Measurements from ENCODE around the gene KIF6. TPM values are rescaled to one million over a fixed set of nuclear protein-coding genes. Genes with fewer than 3 reads are reported as not detected.

KIF6 gene
- polyA plus RNA-seq, 2 of the 4 experiments (the other 2 are of a cell fraction) = 0.05 to 0.39 TPM

DNA sequence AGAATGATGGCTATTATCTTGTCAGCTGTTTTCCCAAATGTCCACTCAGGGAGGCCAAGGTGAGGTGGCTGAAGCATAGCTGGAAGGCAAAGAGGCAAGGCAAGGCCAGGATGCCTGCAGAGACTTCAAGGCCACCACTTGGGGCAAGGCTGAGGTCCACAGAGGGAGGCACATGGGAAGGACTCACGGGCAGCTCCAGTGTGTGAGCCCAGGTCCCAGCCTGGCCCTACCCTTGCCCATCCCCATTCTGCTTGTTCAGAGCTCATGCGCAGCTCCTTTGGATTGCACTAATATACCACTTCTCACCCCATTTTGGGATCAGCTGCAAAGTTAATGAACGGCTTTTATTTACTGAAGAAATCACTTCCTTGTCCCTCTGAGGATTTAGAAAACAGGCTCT is 291.6 kb downstream of the KIF6 start:
- no peak for FAIRE-seq
- WGBS (ENCODE audit: missing lambda C conversion rate) = 44% methylated on average over 3 of the region's 3 CpGs
- Histone ChIP-seq H3K9me3 (no peaks in the 10 kb centered on the region), H3K4me3 (no peak overlapping the region), H3K27ac (no peak overlapping the region), H3K4me2 (no peak overlapping the region), H3K4me1 (no peaks in the 10 kb centered on the region)
- ChIA-PET CTCF (interaction anchor here (1.4 kb wide), 1 partner anchor 18 kb away, joined by 4 read pairs; no protein-coding TSS in a partner anchor), POLR2A (no interaction called here)
- DNase-seq (ENCODE audit: low read depth in 1 of 2, low spot score in 1 of 2) = no peak
- TF ChIP-seq ZSCAN20 (CRISPR knock-in tag; IDR thresholded peaks at IDR 0.05) (no peak), RNF2 (IDR thresholded peaks at IDR 0.05; ENCODE audit: borderline replicate concordance, low read depth) (no peak), EP300 (IDR thresholded peaks at IDR 0.05) (no peak), RFX5 (IDR thresholded peaks at IDR 0.05) (no peak), SMC3 (IDR thresholded peaks at IDR 0.05) (no peak), NFE2L2 (conservative IDR thresholded peaks at IDR 0.05; ENCODE audit: low read length) (no peak), CEBPB (IDR thresholded peaks at IDR 0.05) (no peak), SREBF2 (IDR thresholded peaks at IDR 0.05) (no peak), NR3C1 (IDR thresholded peaks at IDR 0.05) (no peak), TFCP2L1 (CRISPR knock-in tag; IDR thresholded peaks at IDR 0.05) (no peak), CHD2 (IDR thresholded peaks at IDR 0.05; ENCODE audit: low read length, partially characterized antibody) (no peak), ESRRA (IDR thresholded peaks at IDR 0.05; ENCODE audit: borderline replicate concordance, low read length) (no peak)
- TF ChIP-seq, protein P1, sequence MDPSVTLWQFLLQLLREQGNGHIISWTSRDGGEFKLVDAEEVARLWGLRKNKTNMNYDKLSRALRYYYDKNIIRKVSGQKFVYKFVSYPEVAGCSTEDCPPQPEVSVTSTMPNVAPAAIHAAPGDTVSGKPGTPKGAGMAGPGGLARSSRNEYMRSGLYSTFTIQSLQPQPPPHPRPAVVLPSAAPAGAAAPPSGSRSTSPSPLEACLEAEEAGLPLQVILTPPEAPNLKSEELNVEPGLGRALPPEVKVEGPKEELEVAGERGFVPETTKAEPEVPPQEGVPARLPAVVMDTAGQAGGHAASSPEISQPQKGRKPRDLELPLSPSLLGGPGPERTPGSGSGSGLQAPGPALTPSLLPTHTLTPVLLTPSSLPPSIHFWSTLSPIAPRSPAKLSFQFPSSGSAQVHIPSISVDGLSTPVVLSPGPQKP (IDR thresholded peaks at IDR 0.05; ENCODE audit: low read depth, low read length) = no peak
- ATAC-seq = no peak

DNA sequence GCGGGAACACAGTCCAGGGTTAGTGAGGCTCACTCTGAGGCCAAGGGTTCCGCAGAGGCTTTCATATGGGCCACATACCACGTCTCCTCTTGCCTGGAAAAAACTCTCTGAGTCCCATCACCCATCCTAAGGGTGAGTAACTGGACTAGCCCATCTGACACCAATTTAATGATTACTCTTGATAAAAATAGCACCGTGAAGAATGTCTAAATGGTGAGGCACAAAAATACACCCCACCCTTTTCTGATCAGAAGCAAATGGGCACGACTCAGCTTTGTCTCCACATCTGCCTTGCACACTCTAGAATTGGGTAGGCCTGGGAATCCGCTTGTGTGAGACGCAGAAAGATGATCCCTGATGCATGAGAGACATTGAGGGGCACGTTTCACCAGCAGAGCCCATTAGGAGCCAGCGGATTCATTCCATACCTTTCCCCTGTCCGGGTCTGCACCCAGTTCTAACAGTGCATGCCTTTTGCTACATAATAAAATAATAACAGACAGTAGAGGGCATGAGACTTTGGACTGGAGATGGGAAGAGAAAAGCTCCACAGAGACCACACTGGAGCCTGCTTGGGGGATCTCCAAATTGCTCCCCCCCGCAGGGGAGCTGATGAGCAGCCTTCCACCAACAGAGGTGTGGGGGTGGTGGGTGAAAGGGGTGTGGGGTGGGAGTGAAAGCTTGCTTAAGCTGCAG is 292.7 kb downstream of the KIF6 start:
- WGBS (ENCODE audit: missing lambda C conversion rate) = 39% methylated on average over 10 of the region's 11 CpGs
- no peak for FAIRE-seq
- CTCF ChIA-PET = no interaction called here

DNA sequence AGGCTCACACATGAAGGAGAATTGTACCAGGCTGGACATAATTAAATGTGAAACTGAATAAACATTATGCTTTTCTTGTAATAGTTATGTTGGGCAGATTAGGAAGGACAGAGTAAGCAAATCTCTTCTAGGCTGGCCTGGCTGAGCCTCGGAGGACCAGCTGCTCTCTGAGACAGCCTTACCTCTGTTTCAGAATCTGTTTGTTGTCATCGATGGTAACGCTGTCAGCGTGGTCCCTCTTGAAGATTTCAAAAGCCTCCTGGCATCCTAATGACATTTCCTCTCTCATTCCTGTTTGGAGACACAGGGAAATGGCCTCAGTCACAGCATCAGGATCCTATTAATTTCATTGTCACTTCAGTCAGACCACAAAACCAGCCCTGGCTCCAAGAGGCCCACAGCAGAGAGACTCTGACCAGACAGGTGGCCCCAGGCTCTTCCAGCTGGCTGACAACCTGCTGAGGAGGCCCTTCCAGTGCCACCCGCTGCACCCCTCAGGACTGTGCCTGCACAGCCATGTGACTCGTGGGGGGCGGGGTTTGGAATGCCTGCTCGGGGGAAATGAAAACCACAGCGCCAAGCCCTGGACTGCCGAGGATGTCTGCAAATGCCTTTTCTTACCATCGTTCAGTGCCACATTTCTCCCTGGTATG is 294.2 kb downstream of the KIF6 start:
- no peaks in the 10 kb centered on the region for H3K4me1 ChIP-seq
- no peak for FAIRE-seq
- no peak for ATAC-seq
- no peak overlapping the region for H3K4me2 ChIP-seq
- H3K27ac ChIP-seq = no peak overlapping the region
- DNase-seq (ENCODE audit: low read depth in 1 of 2, low spot score in 1 of 2) = no peak
- 66% methylated on average over 9 of the region's 11 CpGs for WGBS (ENCODE audit: missing lambda C conversion rate)
- POLR2A ChIA-PET = no interaction called here
- no peak overlapping the region for H3K4me3 ChIP-seq
- CTCF ChIA-PET = no interaction called here
- no peaks in the 10 kb centered on the region for H3K9me3 ChIP-seq
- TF ChIP-seq, protein P2, sequence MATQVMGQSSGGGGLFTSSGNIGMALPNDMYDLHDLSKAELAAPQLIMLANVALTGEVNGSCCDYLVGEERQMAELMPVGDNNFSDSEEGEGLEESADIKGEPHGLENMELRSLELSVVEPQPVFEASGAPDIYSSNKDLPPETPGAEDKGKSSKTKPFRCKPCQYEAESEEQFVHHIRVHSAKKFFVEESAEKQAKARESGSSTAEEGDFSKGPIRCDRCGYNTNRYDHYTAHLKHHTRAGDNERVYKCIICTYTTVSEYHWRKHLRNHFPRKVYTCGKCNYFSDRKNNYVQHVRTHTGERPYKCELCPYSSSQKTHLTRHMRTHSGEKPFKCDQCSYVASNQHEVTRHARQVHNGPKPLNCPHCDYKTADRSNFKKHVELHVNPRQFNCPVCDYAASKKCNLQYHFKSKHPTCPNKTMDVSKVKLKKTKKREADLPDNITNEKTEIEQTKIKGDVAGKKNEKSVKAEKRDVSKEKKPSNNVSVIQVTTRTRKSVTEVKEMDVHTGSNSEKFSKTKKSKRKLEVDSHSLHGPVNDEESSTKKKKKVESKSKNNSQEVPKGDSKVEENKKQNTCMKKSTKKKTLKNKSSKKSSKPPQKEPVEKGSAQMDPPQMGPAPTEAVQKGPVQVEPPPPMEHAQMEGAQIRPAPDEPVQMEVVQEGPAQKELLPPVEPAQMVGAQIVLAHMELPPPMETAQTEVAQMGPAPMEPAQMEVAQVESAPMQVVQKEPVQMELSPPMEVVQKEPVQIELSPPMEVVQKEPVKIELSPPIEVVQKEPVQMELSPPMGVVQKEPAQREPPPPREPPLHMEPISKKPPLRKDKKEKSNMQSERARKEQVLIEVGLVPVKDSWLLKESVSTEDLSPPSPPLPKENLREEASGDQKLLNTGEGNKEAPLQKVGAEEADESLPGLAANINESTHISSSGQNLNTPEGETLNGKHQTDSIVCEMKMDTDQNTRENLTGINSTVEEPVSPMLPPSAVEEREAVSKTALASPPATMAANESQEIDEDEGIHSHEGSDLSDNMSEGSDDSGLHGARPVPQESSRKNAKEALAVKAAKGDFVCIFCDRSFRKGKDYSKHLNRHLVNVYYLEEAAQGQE (IDR thresholded peaks at IDR 0.05) = no peak
- no peak for TF ChIP-seq RFX5 (IDR thresholded peaks at IDR 0.05)
- TF ChIP-seq GATA3 (IDR thresholded peaks at IDR 0.05; ENCODE audit: borderline replicate concordance) = no peak
- TF ChIP-seq ZNF302 (CRISPR knock-in tag; IDR thresholded peaks at IDR 0.05) = no peak
- no peak for TF ChIP-seq RAD21 (conservative IDR thresholded peaks at IDR 0.05 in 1 of 2, IDR thresholded peaks at IDR 0.05 in 1 of 2)
- TF ChIP-seq EP300 (IDR thresholded peaks at IDR 0.05) = no peak
- TF ChIP-seq CBX2 (IDR thresholded peaks at IDR 0.05; ENCODE audit: borderline replicate concordance, low read depth) = no peak
- TF ChIP-seq, protein P3, sequence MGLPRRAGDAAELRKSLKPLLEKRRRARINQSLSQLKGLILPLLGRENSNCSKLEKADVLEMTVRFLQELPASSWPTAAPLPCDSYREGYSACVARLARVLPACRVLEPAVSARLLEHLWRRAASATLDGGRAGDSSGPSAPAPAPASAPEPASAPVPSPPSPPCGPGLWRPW (IDR thresholded peaks at IDR 0.05) = no peak
- no peak for TF ChIP-seq CHD4 (IDR thresholded peaks at IDR 0.05; ENCODE audit: borderline replicate concordance)
- TF ChIP-seq PHF8 (IDR thresholded peaks at IDR 0.05; ENCODE audit: borderline replicate concordance, low read depth) = no peak
- TF ChIP-seq EHF (CRISPR knock-in tag; IDR thresholded peaks at IDR 0.05) = no peak
- TF ChIP-seq, protein P4, sequence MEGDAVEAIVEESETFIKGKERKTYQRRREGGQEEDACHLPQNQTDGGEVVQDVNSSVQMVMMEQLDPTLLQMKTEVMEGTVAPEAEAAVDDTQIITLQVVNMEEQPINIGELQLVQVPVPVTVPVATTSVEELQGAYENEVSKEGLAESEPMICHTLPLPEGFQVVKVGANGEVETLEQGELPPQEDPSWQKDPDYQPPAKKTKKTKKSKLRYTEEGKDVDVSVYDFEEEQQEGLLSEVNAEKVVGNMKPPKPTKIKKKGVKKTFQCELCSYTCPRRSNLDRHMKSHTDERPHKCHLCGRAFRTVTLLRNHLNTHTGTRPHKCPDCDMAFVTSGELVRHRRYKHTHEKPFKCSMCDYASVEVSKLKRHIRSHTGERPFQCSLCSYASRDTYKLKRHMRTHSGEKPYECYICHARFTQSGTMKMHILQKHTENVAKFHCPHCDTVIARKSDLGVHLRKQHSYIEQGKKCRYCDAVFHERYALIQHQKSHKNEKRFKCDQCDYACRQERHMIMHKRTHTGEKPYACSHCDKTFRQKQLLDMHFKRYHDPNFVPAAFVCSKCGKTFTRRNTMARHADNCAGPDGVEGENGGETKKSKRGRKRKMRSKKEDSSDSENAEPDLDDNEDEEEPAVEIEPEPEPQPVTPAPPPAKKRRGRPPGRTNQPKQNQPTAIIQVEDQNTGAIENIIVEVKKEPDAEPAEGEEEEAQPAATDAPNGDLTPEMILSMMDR (IDR thresholded peaks at IDR 0.05) = no peak

More for the DNA sequence above, 292.7 kb downstream of the KIF6 start:
- H3K4me3 ChIP-seq = no peak overlapping the region
- no peak overlapping the region for H3K27ac ChIP-seq
- no peak overlapping the region for H3K4me2 ChIP-seq
- ATAC-seq = no peak
- H3K4me1 ChIP-seq = no peaks in the 10 kb centered on the region
- TF ChIP-seq CBX2 (IDR thresholded peaks at IDR 0.05; ENCODE audit: borderline replicate concordance, low read depth) (no peak), NFE2L2 (conservative IDR thresholded peaks at IDR 0.05; ENCODE audit: low read length) (no peak), RNF2 (IDR thresholded peaks at IDR 0.05; ENCODE audit: borderline replicate concordance, low read depth) (no peak), ZSCAN20 (CRISPR knock-in tag; IDR thresholded peaks at IDR 0.05) (no peak), HDAC2 (IDR thresholded peaks at IDR 0.05) (no peak)
- TF ChIP-seq, protein P5, sequence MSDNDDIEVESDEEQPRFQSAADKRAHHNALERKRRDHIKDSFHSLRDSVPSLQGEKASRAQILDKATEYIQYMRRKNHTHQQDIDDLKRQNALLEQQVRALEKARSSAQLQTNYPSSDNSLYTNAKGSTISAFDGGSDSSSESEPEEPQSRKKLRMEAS (IDR thresholded peaks at IDR 0.05) = no peak
- DNase-seq (ENCODE audit: low read depth in 1 of 2, low spot score in 1 of 2) = no peak
- POLR2A ChIA-PET = no interaction called here
- H3K9me3 ChIP-seq = no peaks in the 10 kb centered on the region

Data from A549 (cell line).